Measurements from ENCODE around the gene CENPH.
"Not testable (repeated sequence)": the region's sequence is repeated elsewhere in the genome, so short reads cannot be mapped to it uniquely, and the experiment has no call there.

CENPH gene

DNA sequence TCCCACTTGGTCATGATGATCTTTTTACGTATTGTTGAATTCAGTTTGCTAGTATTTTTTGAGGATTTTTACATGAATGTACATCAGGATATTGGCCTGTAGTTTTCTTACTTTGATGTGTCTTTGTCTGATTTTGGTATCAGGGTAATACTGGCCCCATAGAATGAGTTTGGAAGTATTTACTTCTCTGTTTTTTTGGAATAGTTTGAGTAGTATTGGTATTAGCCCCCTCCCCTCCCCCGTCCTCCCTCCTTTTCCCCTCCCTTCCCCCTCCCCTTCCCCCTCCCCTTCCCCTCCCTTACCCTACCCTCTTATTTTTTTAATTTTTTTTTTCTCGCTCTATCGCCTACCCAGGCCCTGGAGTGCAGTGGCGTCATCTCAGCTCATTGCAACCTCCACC, 55.6 kb downstream of the CENPH start:
- in situ Hi-C loops (cut with MboI; ENCODE audit: low sequenced_read_pairs): no loop called here

DNA sequence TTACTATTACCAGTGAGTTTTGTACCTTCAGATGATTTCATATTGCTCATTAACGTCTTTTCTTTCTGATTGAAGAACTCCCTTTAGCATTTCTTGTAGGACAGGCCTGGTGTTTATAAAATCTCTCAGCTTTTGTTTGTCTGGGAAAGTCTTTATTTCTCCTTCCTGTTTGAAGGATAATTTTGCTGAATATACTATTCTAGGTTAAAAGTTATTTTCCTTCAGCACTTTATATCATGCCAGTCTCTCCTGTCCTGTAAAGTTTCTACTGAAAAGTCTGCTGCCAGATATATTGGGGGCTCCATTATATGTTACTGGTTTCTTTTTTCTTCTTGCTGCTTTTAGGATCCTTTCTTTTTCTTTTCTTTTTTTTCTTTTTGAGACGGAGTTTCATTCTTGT, 58.6 kb downstream of the CENPH start:
- in situ Hi-C loops (cut with MboI; ENCODE audit: low sequenced_read_pairs): no loop called here

DNA sequence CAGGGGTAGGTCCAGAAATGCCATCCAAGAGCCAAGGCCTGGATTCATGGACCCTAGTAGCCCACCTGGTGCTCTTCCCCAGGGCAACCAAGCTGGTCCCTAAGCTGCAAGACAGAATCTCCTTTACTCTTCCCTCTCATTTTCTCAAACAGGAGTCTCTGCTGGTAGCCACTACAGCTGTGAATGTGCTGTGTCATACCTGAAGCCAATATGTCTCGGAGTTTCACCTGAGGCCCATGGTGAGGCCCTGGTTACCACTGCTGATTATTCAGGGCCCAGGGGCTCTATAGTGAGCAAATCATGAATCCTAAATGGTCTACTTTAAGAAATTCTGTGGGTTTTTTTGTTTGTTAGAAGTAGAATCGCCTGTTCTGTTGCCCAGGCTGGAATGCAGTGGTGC, 61.2 kb downstream of the CENPH start:
- in situ Hi-C loops (cut with MboI; ENCODE audit: low sequenced_read_pairs): no loop called here

DNA sequence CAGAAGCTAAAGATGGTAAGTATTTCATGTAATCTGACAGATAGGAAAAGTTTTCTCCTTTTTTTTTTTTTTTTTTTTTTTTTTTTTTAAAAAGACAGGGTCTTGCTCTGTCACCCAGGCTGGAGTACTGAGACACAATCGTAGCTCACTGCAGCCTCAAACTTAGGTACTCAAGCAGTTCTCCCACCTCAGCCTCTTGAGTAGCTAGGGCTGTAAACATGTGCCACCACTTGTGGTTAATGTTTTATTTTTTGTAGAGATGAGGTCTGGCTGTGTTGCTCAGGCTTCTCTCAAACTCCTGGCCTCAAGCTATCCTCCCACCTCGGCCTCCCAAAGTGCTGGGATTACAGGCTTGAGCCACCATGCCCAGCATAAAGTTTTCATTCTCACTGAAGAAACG, 63.1 kb downstream of the CENPH start:
- in situ Hi-C loops (cut with MboI; ENCODE audit: low sequenced_read_pairs): no loop called here

DNA sequence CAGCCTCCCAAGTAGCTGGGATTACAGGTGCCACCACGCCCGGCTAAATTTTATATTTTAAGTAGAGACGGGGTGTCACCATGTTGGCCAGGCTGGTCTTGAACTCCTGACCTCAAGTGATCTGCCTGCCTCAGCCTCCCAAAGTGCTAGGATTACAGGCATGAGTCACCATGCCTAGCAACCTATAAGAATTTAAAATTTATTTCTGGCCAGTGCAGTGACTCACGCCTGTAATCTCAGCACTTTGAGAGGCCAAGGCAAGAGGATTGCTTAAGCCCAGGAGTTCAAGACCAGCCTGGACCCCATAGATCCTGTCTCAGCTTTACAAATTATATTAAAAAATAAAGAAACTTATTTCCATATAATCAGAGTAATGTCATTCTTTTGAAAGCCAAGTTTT, 66.6 kb downstream of the CENPH start:
- in situ Hi-C loops (cut with MboI; ENCODE audit: low sequenced_read_pairs): not testable (repeated sequence)

DNA sequence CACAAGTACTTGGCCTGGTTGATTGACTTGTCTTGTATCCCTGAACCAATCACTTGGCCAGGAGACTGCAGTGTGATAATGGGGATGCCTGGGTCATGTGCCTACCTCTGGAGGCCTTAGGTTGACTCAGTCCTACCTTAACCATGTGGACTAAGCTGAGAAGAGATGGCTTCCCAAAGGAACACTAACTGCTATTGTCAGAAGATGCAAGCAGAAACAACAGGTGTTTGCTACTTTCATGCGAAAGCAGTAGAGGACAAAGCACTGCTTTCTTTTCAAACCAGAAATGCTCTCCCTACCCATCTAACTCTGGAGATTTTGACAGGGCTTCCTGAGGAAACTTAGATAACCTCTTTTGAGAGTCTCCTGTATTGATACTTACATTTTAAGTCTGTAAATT, 68.2 kb downstream of the CENPH start:
- in situ Hi-C loops (cut with MboI; ENCODE audit: low sequenced_read_pairs): no loop called here
